MM.1S (cell line): ENCODE data around the gene COX4I1.

ENCODE experiments used
- DNase-seq: peaks from one replicate; pipeline ENCODE4 v3.0.0-alpha.2; 2015
- H2AFZ ChIP-seq: fragments of 300-600 bp; sonication (generic); 2 replicates; pipeline ENCODE4 v1.6.0; 2016; ENCODE audit warnings: antibody characterized with exemption, low read length
- H3F3A ChIP-seq: fragments of 300-600 bp; sonication (generic); 2 replicates; pipeline ENCODE4 v1.6.1; 2016; ENCODE audit warnings: mild to moderate bottlenecking, antibody characterized with exemption, low read length, moderate library complexity, mixed read lengths; ENCODE audit not compliant: insufficient read depth
- H3K27ac ChIP-seq: fragments of 300-600 bp; sonication (generic); 2 replicates; pipeline ENCODE4 v1.5.1; 2016; ENCODE audit warnings: mild to moderate bottlenecking, low read length
- H3K27me3 ChIP-seq: fragments of 300-600 bp; sonication (generic); replicated peaks from 2 replicates; pipeline ENCODE4 v1.6.0; 2016; ENCODE audit warnings: low read length; ENCODE audit not compliant: insufficient read depth
- H3K36me3 ChIP-seq: fragments of 300-600 bp; sonication (generic); replicated peaks from 2 replicates; pipeline ENCODE4 v1.6.1; 2016; ENCODE audit warnings: mild to moderate bottlenecking, low read length, mixed read lengths; ENCODE audit not compliant: insufficient read depth
- H3K4me1 ChIP-seq: fragments of 300-600 bp; sonication (generic); 2 replicates; pipeline ENCODE4 v1.6.1; 2016; ENCODE audit warnings: low read length, mixed read lengths
- H3K4me2 ChIP-seq: fragments of 300-600 bp; sonication (generic); 2 replicates; pipeline ENCODE4 v1.6.0; 2016; ENCODE audit warnings: low read depth, low read length
- H3K4me3 ChIP-seq: fragments of 300-600 bp; sonication (generic); 2 replicates; pipeline ENCODE4 v1.5.1; 2016; ENCODE audit warnings: low read length, mixed read lengths
- H3K79me2 ChIP-seq: fragments of 300-600 bp; sonication (generic); 2 replicates; pipeline ENCODE4 v1.6.1; 2016; ENCODE audit warnings: mixed run types, low read length, mixed read lengths
- H3K9ac ChIP-seq: fragments of 300-600 bp; sonication (generic); 2 replicates; pipeline ENCODE4 v1.6.1; 2016; ENCODE audit warnings: low read length, mixed read lengths
- H3K9me2 ChIP-seq: fragments of 300-600 bp; sonication (generic); replicated peaks from 2 replicates; pipeline ENCODE4 v1.6.1; 2016; ENCODE audit warnings: mild to moderate bottlenecking, low read length, mixed read lengths; ENCODE audit not compliant: insufficient read depth
- H3K9me3 ChIP-seq: fragments of 300-600 bp; sonication (generic); replicated peaks from 2 replicates; pipeline ENCODE4 v1.6.1; 2016; ENCODE audit warnings: mild to moderate bottlenecking, low read length, mixed read lengths; ENCODE audit not compliant: insufficient read depth
- H4K20me1 ChIP-seq: fragments of 300-600 bp; sonication (generic); 2 replicates; pipeline ENCODE4 v1.6.1; 2016; ENCODE audit warnings: mild to moderate bottlenecking, low read length, moderate library complexity, mixed read lengths; ENCODE audit not compliant: insufficient read depth
- EZH2 ChIP-seq: fragments of 300-600 bp; sonication (generic); optimal IDR thresholded peaks from 2 replicates; pipeline ENCODE3; 2017; ENCODE audit warnings: low read depth, mild to moderate bottlenecking, antibody characterized with exemption, low read length, mixed read lengths
- EZH2phosphoT487 ChIP-seq: fragments of 300-600 bp; sonication (generic); IDR thresholded peaks from 2 replicates; pipeline ENCODE4 v1.6.1; 2018; ENCODE audit warnings: antibody characterized with exemption, low read length
- TF ChIP-seq, protein P1 (sequence below): fragments of 300-600 bp; sonication (generic); IDR thresholded peaks from 2 replicates; pipeline ENCODE4 v1.5.1; 2016; ENCODE audit warnings: antibody characterized with exemption, low read length, mixed read lengths

Gene COX4I1

GRCh38 chr16:85819245-85819644, 19.8 kb downstream of the COX4I1 start:
- Histone ChIP-seq H3K9ac (no peak overlapping the region), H3K4me2 (no peak overlapping the region), H3K4me1 (no peaks in the 10 kb centered on the region), H3K4me3 (no peak overlapping the region), H4K20me1 (no peaks in the 10 kb centered on the region), H3K9me3 (no peaks in the 10 kb centered on the region), H3K79me2 (no peaks in the 10 kb centered on the region), H3F3A (no peaks in the 10 kb centered on the region), H3K9me2 (no peaks in the 10 kb centered on the region), H3K36me3 (no peaks in the 10 kb centered on the region), H3K27me3 (peaks cover 24% of the 10 kb centered on the region; the same call in 1 of the 2 replicates), H3K27ac (no peak overlapping the region), H2AFZ (no peak overlapping the region)
- TF ChIP-seq EZH2 (no peak), EZH2phosphoT487 (no peak)
- TF ChIP-seq, protein P1, sequence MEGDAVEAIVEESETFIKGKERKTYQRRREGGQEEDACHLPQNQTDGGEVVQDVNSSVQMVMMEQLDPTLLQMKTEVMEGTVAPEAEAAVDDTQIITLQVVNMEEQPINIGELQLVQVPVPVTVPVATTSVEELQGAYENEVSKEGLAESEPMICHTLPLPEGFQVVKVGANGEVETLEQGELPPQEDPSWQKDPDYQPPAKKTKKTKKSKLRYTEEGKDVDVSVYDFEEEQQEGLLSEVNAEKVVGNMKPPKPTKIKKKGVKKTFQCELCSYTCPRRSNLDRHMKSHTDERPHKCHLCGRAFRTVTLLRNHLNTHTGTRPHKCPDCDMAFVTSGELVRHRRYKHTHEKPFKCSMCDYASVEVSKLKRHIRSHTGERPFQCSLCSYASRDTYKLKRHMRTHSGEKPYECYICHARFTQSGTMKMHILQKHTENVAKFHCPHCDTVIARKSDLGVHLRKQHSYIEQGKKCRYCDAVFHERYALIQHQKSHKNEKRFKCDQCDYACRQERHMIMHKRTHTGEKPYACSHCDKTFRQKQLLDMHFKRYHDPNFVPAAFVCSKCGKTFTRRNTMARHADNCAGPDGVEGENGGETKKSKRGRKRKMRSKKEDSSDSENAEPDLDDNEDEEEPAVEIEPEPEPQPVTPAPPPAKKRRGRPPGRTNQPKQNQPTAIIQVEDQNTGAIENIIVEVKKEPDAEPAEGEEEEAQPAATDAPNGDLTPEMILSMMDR: peak; percentile 47
- peak; percentile 65 for DNase-seq

GRCh38 chr16:85819771-85820170, 20.3 kb downstream of the COX4I1 start:
- Histone ChIP-seq H4K20me1 (no peaks in the 10 kb centered on the region), H2AFZ (no peak overlapping the region), H3K36me3 (no peaks in the 10 kb centered on the region), H3K27ac (no peak overlapping the region), H3K4me2 (no peak overlapping the region), H3K9me3 (no peaks in the 10 kb centered on the region), H3K4me3 (no peak overlapping the region), H3K27me3 (peaks cover 19% of the 10 kb centered on the region; the same call in 1 of the 2 replicates), H3F3A (no peaks in the 10 kb centered on the region), H3K79me2 (no peaks in the 10 kb centered on the region), H3K4me1 (no peaks in the 10 kb centered on the region), H3K9me2 (no peaks in the 10 kb centered on the region), H3K9ac (no peak overlapping the region)
- no peak for DNase-seq
- TF ChIP-seq, protein P1: no peak
- no peak for TF ChIP-seq EZH2
- no peak for TF ChIP-seq EZH2phosphoT487

DNA sequence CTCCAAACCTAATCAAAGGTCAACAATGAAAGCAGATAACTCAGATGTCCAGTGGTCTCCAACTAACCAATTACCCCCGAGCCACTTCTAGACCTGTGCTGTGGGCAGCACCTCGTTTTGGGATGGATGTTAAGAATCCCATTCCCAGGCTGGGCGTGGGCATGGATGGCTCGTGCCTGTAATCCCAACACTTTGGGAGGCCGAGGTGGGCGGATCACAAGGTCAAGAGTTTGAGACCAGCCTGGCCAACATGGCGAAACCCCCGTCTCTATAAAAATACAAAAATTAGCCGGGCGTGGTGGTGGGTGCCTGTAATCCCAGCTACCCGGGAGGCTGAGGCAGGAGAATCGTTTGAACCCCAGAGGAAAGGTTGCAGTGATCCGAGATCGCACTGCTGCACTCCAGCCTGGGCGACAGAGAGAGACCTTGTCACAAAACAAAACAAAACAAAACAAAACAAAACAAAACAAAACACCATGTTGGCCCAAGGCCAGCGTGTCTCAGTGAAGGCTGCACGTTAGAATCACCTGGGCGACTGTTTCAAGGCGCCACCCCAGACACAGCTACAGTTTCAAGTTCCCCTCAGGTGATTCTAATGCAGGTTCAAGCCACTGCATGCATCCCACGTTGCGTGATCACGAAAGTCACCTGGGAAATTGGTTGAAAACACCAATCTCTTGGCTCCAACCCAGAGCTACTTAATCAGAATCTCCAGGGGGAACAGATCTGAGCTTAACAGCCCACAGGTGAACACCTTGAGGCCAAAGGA, 21.3 kb downstream of the COX4I1 start:
- no peak overlapping the region for H3K9ac ChIP-seq
- H3K4me2 ChIP-seq: no peak overlapping the region
- TF ChIP-seq EZH2phosphoT487: no peak
- TF ChIP-seq, protein P1: no peak
- no peak for TF ChIP-seq EZH2
- H3K4me3 ChIP-seq: no peak overlapping the region
- no peaks in the 10 kb centered on the region for H3K79me2 ChIP-seq
- H3F3A ChIP-seq: no peaks in the 10 kb centered on the region
- H3K9me2 ChIP-seq: no peaks in the 10 kb centered on the region
- H4K20me1 ChIP-seq: no peaks in the 10 kb centered on the region
- H2AFZ ChIP-seq: no peak overlapping the region
- DNase-seq: no peak
- no peaks in the 10 kb centered on the region for H3K4me1 ChIP-seq
- H3K36me3 ChIP-seq: no peaks in the 10 kb centered on the region
- peaks cover 18% of the 10 kb centered on the region; the same call in 1 of the 2 replicates for H3K27me3 ChIP-seq
- no peak overlapping the region for H3K27ac ChIP-seq
- no peaks in the 10 kb centered on the region for H3K9me3 ChIP-seq
